Fibroblast of skin of left biceps (primary cell): ENCODE results near the gene PRKRIP1.
A peak's percentile ranks its signal among the peaks of the same experiment; 100 is the strongest.
"Not testable (repeated sequence)": the region's sequence is repeated elsewhere in the genome, so short reads cannot be mapped to it uniquely, and the experiment has no call there.

Source experiments
- DNase-seq, 2 experiments: peaks; one replicate each; pipeline ENCODE4 v3.0.0-alpha.2; 2013; ENCODE audit warnings: low read depth in 2 of 2

Gene PRKRIP1

DNA sequence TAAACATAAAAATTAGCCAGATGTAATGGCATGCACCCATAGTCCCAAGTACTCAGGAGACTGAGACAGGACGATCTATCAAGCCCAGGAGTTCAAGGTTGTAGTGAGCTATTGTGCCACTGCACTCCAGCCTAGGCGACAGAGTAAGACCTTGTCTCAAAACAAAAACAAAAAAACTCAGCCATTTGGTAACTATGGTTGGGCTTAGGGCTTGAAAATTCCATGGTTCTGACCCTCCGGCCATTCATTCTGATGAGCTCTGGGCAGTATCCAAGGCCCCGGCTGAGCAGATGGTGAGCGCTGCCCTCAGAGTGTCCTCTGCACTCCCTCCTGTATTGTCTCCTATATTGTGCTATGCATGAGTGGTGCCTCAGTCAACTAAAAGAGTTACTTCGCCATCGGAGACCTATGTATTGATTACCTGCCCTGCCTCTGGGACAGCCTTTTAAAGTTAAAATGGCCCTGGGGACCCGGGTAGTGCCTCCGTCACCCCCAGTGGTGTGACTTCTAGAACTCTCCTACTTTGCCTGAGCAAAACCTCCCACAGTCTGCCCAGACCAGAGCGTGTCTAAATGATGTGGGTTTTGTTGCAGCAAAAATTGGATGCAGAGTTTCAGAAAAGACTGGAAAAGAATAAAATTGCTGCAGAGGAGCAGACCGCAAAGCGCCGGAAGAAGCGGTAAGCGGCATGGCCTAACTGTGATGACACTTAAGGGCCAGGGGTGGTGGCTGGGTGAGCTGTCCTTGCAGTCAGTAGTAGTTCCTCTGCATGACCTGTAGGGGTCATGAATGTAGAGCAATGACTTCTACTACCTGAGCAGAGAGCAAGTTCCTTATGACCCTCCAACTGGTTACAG is 8.1 kb downstream of the PRKRIP1 start:
- peak in 1 of 2 experiments; percentile 4 for DNase-seq

DNA sequence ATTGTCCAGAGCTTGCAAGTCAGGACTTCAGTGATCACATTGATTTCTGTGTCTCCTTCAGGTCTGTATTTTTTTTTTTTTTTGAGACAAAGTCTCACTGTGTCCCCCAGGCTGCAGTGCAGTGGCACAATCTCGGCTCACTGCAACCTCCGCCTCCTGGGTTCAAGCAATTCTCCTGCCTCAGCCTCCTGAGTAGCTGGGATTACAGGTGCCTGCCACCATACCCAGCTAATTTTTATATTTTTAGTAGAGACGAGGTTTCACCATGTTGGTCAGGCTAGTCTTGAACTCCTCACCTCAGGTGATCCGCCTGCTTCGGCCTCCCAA is 8.7 kb downstream of the PRKRIP1 start:
- not testable (repeated sequence) for DNase-seq

DNA sequence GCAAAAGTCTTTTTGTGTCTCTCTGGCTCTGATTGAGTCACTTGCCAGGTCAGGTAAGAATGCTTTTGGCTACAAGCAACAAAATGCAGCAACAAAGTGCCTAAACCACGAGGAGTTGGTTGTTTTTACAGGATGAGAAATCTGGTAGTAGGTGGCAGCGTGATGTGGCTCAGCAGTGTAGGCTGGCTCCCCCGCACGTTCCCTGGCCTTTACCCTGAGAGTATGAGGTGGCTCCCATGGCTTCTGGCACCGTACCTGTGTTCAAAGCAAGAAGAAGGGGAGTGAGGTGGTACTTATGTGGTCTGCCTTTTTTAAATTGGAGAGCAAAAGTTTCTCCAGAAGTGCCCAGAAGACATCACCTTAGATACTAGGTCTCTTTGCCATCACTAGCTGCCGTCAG is 11.7 kb downstream of the PRKRIP1 start:
- no peak for DNase-seq

DNA sequence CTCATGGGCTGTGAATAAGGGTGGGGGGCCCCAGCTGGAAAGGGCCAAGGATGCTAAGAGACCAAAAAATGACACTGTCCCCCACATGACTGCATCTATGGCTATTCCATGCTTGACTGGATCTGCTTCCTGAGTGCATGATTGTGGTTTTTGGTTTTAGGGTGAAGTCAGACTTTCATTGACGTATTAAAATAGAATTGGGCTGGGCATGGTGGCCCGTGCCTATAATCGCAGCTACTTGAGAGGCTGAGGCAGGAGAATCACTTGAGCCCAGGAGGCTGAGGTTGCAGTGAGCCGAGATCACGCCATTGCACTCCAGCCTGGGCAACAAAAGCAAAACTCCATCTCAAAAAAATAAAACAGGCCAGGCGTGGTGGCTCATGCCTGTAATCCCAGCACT is 12.4 kb downstream of the PRKRIP1 start:
- not testable (repeated sequence) for DNase-seq

DNA sequence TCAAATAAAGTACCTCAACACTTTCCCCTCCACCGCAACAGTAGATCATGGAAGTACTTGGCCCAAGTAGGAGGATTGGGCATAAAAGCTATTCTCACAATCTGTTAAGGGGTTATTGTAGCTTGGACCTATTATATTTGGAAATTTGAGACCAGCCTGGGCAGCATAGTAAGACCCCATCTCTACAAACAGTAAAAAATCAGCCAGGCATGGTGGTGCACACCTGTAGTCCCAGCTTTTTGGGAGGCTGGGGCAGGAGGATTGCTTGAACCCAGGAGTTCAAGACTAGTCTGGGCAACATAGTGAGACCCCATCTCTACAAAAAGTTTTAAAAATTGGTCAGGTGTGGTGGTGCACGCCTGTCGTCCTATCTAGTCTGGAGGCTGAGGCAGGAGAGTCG is 13.2 kb downstream of the PRKRIP1 start:
- DNase-seq: no peak

DNA sequence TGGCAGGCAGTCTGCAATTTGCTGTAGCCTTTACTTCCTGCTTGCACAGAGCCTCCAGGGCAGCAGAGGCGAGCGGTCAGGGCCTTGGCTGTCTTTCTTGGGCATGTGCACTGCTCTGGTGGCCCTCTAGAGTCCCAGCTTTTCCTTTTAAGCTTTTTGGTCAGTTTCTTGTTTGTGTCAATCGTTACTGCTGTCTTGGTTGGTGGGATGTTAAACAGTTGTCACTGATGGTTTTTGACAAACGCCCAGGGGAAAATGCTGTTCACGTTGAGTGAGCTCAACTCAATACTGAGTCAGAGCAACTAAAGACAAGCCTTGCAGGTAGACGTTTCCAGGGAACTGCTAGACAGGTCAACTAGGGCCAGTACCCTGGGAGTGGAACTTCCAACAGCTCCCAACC is 14.0 kb downstream of the PRKRIP1 start:
- DNase-seq: no peak

DNA sequence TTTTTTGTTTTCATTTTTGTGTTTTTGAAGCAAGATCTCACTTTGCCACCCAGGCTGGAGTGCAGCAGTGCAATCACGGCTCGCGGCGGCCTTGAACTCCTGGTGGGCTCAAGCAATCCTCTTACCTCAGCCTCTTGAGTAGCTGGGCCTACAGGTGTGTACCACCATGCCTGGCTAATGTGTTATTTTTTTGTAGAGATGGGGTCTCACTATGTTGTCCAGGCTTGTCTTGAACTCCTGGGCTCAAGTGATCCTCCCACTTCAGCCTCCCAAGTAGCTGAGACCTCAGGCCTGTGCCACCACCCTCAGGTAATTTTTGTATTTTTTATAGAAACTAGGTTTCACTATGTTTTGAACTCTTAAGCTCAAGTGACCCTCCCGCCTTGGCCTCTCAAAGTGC is 14.8 kb downstream of the PRKRIP1 start:
- no peak for DNase-seq

DNA sequence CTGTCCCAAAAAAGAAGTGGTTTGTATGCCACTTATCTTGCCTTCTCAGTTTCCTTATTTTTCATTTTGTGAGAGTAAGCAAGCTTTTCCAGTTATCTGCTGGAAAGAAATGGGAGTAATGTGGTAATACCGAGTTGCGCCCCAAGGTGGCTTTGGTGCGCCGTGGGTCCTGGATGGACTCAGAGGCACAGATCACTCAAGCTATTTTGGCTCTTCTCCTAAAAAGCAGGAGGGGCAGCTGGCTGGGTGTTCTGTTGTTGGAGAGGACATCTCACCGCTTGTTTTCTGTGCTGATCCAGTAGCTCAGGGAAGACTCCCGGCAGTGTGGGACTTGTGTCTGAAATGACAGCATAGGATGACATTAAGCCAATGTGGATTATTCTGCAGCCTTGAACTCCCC is 16.4 kb downstream of the PRKRIP1 start:
- DNase-seq: no peak

DNA sequence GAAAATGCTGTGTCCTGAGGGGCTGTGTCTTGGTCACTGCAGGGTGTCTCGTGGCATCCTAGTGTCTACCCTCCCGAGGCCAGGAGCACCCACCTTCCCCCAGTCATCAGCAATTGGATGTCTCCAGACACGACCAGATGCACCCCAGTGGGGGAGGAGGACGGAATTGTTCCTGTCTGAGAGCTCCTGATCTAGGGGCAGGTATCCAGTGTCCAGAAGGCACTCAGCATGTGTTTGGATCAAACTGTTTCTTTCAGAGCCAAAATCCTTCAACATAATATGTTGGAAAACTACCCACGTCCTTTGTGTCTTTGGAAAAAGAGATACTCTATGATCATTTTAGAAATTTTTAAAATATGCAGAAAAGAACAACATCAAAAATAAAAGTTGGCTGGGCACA is 16.9 kb downstream of the PRKRIP1 start:
- no peak for DNase-seq

DNA sequence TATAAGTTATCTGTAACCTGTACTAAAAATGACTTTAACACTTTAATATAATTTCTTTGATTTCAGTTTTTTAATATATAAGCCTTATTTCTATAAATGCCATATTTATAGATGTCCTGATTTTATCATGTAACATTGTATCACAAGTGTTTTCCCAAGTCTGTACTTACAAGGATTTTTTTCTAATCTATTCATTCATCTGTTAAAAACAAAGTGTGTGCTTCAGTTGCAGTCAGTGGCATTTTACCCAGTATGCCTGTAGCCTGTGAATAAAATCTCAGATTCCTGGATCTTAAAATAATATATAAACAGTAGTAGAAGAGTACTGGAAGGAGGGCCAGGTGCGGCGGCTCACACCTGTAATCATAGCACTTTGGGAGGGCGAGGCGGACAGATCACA is 17.4 kb downstream of the PRKRIP1 start:
- no peak for DNase-seq

DNA sequence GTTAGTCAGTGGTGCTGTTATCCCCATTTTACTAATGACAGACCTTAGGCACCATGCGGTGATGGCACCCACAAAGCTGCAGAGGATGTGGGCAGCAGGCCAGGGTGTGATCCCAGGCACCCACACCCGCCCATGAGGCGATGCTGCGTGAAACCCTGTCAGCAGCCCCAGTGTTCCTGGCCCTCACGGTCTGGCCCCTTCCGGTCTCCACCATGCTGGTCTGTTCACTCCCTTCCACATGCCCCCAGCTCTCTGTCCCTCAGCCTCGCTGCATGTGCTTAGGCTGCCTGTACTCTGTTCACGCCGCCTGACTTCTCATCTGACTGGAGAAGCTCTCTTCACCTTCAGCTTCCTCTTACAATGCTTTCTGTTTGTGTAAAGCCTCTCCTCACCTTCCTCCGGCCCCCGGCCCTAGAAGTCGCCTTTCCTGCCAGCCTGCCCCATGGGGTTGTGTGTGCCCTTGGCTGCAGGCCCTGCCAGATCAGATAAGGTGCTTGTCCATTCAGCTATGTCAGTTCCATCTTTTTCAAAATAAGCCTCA is 19.6 kb downstream of the PRKRIP1 start:
- DNase-seq: no peak

DNA sequence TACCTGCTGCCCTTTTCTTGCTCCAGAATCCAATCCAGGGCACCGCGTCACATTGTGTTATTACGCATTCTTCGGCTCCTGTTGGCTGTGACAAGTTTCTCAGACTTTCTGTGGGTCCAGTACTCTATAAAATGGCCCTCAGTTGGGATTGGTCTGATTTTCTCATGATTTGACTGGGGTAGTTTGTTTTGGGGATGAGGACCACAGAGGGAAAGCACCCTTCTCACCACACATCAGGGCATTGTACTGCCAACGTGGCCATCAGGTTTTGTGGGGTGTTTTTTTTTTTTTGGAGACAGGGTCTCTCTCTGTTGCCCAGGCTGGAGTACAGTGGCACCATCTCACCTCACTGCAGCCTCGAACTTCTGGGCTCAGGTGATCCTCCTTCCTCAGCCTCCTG is 20.2 kb downstream of the PRKRIP1 start:
- DNase-seq: no peak

DNA sequence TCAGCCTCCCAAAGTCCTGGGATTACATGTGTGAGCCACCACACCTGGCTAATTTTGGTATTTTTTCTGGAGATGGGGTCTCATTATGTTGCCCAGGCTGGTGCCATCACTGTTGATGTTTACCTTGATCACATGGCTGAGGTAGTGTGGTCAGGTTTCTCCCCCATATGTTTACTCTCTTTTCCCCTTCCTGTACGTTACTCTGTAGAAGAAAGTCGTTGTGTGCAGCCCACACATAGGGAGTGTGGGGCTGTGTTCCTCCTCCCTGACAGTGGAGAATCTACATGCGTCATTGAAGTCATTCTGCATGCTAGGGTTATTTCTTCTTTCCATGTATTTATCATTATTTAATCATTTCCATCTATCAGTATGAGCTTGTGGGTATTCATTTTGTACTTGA is 20.9 kb downstream of the PRKRIP1 start:
- DNase-seq: no peak

DNA sequence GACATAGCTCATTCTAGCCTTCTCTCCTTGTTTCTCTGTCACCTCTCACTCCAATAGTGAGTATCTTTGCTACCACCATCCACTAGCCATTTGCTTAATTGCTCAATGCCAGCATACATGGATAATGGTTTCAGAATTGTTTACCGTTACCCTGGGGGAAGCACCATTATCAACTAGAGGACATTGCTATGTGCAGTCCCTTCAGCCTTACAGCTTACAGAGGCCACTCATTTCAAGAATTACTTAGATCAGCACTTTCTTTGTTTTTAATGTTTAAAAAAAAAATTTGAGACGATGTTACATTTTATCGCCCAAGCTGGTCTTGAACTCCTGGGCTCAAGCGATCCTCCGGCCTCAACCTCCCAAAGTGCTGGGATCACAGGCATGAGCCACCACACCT is 22.4 kb downstream of the PRKRIP1 start:
- no peak for DNase-seq

DNA sequence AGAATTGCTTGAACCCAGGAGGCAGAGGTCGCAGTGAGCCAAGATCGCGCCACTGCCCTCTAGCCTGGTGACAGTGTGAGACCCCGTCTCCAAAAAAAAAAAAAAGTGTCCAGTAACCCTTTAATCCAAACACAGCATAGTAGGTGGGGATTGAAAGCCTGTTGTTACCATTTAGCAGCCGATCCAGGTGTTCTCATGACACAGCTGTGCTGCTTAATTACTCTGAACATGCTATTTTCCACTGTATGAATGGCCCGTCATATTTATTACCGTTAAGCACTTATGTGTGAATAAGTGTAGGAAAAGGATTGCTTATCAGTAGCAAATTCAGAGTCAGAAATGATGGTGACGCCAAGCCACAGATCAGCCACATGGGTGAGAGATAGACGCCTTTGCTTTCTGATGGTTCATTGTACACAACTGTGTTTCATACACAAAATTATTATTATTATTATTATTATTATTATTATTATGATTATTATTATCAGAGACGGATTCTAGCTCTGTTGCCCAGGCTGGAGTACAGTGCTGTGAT is 25.6 kb downstream of the PRKRIP1 start:
- DNase-seq: no peak

DNA sequence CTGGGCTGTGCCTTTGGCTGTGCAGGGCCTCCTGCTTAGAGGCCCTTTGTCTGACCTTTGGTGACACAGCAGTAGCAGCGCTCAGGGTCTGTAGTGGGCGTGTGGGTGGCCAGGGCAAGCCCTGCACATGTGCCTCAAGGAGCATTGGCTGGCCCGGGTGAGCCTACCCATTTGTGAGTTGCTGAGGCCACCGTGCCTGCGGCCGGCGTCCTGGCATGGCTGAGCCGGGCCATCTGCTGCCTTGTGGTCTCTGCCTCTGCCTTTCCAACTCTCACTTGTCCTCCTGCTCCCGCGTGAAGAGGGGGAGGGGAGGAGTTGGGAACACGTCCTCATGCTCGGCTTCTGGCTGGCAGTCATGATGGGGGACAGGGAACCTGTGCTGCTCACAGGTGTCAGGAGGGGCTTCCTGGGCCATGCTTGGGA is 28.0 kb downstream of the PRKRIP1 start:
- no peak for DNase-seq

DNA sequence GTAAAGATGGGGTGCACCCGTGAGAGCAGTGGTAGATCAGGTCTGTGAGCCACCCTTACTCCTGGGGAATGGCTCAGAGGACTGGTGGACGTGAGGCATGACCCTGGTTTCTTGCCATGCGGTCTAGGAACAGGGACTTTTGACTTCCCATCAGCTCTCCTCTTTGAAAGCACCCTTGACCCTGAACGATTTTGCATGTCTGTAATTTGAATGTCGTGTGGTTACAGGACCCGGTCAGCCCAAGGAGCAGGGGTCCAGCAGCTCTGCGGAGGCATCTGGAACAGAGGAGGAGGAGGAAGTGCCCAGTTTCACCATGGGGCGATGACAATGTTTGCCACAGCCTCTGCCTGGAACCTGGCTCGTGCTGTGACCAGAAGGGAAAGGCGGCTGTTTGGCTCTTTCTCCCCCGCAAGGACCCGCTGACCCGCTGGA is 28.6 kb downstream of the PRKRIP1 start:
- DNase-seq: no peak

DNA sequence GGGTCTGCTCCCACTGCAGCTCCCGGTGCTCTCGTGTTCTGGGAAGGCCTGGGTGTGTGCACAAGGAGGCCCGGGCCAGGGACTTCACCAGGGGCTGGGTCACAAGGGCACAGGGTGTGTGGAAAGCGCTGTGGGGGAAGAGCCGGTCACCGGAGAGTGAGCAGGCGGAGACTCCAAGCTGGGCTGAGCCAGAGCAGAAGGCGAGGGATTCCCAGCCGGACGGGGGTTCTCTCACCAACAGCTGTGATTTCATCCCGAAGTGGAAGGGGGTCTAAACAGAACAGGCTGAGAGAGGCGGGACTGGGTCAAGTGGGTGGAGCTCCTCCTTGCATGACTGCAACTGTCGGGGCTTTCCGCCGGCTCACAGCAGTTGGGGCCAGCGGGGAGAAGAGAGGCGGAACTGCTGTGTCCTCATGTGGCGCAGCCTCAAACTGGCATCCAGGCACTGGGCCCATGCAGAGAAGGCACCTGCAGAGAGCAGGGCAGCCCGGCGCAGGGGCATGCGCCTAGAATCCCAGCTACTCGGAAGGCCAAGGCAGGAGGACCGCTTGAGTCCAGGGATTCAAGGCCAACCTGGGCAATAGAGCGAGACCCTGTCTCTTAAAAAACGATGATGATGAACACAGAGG is 29.6 kb downstream of the PRKRIP1 start:
- DNase-seq: no peak

DNA sequence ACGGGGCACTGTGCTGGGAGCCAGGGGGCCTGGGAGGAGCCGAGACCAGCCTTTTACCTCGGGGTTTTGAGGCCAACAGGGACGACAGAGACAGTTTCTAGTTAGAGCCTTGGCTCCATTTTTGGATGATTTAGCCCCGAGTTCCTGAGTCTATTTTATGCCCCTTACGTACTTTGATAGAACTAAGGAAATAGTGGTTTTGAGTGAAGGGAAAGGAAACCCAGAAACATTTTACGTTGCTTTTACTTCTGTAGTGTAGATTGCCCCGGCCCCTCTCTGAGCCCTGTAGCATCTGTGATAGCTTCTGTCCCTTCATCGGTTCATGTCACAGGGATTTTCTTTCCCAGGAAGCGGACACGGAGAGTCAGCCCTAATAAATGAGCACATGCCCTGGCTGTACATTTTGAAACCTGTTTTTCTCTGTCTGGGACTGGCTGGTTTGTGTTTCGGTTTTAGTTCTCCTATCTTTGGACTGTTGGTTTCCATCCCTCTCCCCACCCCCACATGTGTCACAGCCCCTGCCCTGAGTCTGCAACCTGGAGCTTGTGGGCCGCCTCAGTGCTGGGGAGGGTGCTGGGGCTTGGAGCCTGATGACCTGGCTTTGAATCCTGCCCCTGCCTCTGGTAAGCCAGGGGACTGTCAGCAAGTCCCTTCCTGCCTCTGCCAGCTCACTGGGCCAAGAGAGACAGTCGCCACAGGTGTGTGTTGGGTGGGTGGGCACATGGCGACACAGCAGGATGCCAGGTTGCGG is 30.3 kb downstream of the PRKRIP1 start:
- no peak for DNase-seq

DNA sequence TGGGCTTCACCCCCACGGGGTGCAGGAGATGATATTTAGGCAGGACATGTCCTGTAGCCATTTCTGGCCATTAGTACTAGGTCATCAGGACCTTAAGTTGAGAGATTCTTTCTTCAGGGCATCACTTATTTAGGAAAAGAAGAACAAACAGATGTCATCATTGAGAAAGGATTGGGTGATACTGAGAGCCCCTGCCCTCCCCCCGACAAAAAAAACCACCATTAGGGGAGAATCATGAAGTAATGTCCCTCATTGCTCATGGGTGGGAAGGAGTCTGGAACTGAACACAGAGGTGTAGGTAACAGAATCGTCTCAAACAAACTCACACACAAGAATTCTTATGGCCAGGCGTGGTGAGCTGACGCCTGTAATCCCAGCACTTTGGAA is 30.8 kb downstream of the PRKRIP1 start:
- no peak for DNase-seq

DNA sequence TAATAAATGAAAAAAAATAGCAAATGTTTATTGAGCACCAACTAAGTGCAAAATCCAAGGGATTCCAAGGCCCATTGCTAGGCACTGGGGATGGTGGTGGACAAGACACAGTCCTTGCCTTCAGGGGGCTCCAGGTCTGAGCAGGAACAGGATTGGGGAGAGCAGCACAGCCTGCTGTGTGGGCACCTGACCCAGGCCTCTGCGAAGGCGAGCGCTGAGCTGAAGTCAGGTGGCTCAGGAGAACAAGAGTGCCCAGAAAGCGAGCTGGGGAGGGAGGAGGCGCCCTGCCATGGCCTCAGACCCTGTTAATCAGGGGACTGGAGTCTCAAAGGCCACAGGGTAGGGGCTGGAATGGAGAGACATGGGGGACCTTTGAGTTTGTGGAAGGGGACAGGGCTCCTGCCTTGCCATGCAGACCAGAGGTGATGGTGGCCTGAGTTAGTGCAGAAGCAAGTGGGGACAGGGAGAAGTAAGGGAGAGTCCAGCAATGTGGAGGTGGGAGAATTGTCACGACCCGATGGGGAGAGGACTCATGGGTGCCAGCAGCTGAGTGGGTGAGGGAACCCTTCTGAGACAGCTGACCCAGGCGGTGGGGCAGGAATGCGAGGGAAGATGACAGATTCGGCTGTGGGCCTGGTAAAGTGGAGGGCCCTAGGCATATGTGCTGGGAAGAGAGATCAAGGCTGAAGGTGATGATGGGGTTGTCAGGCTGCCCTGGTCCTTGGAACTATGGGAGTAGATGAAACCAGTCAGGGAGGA is 33.2 kb downstream of the PRKRIP1 start:
- DNase-seq: no peak
